Activated effector memory CD4-positive, alpha-beta T cell treated with Interleukin-2 at 50 U/mL for 16 hours (primary cell): ENCODE measurements around the gene MAPK4.

Experiments used
- DNase-seq: peaks from one replicate; pipeline ENCODE4 v3.0.0-alpha.2; 2020

Gene MAPK4

DNA sequence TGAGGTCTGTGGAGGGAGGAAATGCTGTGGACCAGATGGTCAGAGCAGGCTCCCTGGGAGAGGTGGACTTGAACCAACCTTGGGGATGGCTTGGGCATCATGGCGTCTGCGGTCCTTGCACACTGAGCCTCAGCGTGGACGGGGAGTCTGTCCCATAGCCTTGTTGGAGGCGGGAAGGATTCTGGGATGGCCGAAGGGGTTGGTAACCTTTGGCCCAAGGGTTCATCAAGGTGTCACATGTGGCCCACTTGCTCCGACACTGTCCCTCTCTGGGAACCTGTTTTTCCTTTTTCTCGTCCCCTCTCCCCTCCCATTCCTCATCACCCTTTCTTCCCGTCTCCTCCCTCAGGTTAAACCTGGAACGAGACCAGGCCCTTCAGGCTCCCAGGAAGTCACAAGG lies 66.4 kb downstream of the MAPK4 start:
- no peak for DNase-seq

DNA sequence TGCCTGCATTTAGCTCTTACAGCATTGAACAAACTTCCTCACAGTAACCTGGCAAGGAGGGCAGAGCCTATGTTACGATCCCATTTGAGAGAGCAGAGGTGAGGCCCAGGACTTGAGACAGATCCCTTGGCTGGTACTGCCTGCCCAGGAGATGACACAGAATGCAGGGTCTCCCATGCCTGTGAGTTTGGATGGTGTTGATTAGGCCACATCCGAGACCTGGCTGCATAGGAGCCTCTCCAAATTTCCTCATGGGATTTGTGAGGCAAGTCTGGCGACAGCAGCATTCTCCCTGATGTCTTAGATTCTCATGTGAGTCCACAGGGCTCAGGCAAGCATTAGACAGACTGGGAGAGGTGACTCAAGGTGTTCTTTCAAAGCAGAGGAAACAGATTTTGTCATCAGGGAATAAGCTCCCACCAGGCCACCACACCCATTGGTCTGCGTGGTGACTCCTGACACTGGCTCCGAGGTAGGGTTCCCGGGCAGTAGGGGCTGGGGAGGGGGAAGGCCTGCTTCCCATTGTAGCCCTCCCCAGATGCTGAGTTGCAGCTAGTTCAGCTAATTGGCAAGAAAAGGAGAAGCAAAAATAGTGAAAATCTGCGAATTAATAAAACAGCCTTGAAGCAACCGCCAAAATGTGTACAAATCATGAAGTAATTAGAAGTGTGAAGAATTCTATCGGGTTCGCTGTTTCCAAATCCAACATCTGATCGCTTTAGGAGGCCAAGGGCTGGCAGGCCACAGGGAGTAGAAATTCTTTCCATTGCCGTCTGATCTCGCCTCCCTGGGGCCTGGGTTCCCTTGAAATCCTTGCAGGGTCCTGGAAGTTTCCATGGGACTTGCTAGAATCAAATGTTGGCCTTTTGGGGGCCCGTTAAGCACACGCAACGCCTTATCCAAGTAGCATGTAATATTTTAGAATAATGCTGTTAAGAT lies 68.0 kb downstream of the MAPK4 start:
- DNase-seq, result no peak

- no peak for DNase-seq
Observed at GRCh38 chr18:50628533-50628905, 68.6 kb downstream of the MAPK4 start.

DNA sequence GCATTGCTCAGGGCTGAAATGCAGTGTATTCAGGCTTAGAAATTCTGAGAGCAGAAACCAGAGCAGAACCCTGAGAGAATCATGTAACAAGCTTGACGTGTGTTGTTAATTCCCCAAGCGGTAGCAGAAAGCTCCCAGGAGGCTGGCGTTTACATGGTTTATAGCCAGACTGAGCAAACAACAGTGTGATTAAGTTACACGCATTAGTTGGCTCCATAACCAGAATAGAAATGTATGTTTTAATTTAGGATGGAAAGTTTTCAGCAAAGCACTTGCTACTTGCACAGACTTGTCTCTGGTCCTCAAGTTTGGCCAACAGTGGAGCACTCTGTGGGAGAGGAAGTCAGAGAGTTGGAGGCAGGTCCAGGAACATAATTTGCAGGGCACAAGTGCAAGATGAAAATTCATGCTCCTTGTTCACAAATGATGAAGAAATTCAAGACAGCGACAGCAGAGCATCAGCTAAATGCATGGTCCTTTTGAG lies 69.3 kb downstream of the MAPK4 start:
- DNase-seq, result no peak

DNA sequence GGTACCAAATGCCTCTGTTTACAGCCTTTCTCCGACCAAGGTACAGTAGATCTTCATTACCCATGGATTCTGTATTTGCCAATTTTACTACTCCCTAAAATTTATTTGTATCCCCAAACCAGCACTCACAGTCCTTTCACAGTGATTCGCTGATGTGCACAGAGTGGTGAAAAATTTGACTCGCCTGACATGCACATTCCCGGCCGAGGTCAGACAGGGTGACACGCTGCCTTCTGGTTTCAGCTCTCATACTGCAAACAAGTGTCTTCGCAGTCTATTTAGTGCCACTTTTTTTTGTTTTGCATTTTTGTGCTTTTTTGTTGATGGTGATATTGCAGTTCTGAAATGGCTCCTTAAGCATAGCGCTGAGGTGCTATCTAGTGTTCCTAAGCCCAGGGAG lies 71.0 kb downstream of the MAPK4 start:
- DNase-seq, result no peak

DNA sequence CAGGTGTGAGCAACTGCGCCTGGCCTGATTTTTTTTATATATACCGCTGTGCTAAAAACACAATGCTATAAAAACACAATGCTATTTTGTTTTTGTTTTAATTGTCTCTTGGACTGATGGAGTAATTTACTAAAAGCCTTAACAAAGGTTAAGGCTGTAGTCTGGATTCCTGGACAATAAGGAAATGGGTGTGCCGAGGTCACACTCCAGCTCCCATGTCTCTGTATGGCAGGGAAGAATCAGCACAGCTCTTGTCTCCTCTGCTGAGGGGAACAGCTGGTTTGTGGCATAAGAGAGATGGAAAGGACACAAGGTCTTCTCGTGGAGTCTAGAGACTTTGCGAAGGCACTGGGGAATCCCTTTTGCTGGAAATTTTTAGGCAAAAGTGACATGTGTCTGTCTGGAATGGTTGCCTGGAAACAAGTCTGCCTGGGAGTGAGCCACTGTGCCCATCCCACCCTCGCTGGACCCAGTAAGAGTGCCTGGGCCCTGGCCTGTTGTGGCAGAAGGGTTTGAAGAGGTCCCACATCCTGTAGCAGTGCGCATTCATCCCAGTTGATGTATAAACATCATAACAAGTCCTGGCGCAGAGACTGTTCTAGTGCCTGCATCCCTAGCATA lies 73.1 kb downstream of the MAPK4 start:
- no peak for DNase-seq

DNA sequence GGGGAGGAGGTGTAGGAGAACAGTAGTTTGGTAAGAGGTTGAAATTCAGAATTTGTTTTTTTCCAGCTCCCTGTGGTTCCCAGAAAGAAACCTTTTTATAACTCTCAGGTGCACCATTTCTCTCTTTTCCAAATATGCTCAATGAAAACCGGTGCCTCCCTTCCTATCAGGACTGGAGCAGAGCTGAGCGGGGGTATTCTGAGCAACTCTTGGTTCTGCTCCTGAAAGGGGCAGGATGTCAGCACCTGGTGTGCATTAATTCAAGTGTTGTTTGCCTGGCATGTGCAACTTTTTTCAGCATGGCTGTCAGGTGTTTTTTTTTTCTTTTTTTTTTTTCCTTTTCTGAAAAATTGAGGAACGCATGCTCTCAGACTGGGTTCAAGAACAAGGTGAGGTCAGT lies 74.1 kb downstream of the MAPK4 start:
- no peak for DNase-seq

DNA sequence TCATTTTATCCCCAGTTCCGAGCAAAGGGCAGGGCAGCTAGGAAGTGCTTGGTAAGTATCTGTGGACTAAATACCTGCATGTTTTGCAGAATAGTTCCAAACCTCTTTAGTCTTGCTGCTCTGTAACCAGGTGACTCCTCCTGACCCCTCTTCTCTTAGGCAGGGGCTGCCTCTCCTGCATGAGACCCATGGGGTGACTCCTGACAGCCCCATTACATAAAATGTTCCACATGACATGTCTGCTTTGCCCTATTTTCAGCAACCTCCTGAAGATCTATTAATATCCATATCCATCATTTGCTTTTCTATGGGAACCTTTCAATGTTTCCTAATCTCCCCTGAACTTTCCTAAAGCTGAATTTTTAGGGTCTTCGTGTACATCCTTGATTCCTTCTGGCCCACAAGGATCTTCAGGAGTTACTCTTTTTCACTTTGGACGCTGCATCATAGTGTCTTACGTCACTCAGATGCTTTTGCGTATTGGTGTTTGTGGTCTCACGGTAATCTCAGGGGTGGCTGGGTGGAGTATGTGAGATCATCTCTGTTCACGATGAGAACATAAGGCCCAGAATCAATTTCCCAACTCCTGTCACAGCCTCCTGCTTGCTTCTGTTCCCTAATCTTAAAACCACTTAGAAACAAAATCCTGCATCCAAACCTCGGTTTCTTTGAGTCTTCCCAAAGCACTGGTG lies 76.6 kb downstream of the MAPK4 start:
- DNase-seq, result no peak

GRCh38 chr18:50638016-50638883 lies 78.4 kb downstream of the MAPK4 start:
- no peak for DNase-seq

DNA sequence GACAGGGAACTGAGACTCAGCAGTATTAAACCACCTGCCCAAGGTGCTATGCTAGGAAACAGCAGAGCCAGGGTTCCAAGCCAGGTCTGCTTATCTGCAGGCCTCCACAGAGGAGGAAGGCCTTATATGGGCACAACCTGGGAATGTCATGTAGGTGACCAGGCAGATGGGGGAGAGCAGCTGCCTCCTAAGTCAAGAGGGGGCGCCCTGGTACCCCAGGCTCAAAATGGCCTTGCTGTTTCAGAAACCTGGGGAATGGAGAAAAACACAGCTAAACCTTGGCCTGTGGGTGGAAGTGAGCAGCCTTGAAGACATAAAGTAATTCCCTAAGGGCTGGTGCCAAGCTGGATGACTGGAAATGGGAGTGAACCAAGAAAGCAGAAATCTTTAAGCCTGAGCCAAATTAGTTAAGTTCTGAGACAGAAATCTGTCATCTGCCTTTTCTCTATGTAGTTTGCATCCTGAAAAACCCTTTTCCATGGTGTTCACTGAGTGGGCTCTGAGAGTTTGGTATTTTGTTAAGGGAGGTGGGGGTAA lies 79.1 kb downstream of the MAPK4 start:
- no peak for DNase-seq

DNA sequence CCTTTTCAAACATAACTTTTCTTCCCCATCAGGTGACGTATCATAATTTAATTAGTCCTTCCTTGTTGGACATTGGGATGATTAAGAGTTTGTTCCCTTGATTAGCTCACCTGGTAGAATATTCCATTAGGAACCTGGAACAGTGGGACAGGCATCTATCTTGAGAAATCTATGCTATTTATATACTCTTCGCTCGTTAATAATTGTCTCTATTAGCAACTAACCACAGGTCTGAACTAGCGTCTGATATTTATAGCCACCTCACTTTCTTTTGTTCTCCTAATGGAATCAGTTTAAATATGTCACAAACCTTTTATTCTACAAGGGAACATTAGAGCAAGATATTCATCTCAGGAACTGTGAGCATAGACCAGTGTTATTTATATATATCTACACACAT lies 79.8 kb downstream of the MAPK4 start:
- DNase-seq, result no peak

DNA sequence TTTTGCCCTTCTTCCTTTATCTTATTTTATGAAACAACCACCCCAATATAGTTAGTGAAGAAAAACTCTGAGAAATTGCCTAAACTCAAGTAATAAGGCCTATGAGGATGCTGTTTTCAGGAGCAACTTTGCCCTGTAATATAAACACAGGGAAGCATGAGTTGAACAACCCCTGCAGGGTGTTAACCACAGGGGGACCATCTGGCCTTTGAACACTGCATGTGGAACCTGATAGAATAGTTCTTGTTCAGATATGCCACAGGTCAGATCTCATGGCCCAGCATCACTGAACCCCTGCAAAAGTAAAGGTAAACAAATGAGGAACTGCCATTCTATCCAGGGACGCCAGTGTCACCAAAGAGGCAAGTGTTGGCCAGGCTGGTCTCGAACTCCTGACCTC lies 82.6 kb downstream of the MAPK4 start:
- DNase-seq, result no peak

- no peak for DNase-seq
Observed at GRCh38 chr18:50644146-50644545, 84.3 kb downstream of the MAPK4 start.

GRCh38 chr18:50644807-50645206 lies 84.9 kb downstream of the MAPK4 start:
- DNase-seq, result no peak

DNA sequence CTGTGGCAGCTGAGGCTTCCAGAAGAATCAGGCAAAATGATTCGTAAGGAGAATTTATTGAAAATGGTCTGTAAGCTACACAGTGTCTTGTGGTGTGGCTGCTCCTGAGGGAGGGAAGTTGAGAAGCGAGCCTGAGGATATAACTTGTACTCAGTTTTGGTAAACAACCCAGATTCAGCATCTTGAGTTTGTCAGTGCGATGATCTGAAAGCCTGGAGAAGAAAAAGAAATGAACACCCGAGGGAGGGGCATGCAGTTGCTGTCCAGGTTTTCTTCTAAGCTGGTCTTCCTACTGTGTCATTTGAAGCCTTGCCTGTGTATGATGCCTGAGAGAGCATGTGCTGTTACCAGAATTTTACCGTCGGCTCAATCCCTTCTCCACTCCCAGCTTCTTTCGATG lies 87.3 kb downstream of the MAPK4 start:
- DNase-seq, result no peak

- DNase-seq, result no peak
Observed at GRCh38 chr18:50647792-50648191, 87.9 kb downstream of the MAPK4 start.

DNA sequence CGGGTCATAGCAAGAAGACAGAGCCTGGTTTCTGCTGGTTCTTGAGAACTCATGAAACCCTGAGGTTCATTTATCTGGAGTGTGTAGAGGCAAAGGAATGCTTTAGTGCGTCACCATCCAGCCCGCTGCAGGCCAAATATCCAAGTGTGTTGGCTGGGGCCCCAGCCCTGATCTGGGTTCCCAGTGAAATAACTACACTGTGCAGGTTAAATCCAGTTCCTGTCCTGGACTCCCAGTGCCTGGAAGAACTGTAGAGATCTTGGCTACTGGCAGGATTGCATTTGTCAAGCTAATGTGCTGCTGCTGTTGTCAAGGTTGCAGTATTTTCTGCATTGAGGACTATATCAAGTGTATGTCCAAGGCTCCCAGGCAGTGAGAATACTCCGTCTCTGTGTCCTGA lies 89.9 kb downstream of the MAPK4 start:
- no peak for DNase-seq

DNA sequence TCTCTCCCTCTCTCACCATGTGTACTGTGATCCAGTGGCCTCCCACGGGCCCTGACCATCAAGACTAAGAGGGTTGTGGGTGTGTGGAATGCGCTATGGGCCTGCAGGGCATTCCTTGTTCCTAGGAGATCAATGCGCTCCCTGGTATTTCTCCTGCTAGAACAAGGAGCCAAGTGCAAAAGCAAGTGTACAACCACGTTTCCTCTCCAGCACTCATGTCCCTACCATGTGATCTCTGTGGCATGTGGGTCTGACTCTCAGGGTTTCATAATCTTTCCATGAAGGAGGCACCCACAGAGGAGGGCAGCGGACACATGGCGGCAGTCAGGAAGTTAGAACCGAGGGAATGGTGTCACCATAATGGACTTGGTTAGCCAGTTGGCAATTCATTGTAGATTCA lies 91.4 kb downstream of the MAPK4 start:
- DNase-seq, result no peak

DNA sequence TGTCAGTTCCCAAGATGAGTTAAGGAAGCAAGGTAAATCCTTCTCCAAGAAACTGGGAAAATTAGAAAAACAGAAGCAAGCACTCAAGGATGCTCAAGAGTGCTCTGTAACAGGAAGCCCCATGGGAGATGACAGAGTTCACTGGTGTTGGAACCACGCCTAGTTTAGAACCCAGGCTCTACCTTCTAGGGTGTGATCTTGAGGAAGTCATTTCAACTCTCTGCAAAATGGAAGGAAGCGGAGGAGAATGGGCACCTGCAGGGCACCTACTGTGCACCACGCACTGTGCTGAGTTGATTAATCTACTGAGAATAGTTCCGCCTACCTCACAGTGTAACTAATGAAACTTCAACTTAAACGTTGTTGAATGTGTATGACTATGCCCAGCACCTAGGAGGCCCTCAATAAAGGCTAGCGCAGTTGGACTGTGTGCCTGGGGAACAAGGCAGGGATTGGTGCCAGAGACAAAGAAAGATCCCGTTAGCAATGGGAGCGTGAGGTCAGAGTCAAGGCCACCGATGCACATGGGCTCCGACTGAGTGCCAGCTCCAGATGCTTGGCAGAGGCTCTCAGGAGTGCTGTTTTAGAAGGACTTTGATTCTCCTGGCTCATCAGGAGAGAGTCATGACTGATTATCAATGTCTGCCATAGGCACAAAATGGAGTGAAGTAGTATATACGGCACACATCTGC lies 93.7 kb downstream of the MAPK4 start:
- DNase-seq, result no peak

DNA sequence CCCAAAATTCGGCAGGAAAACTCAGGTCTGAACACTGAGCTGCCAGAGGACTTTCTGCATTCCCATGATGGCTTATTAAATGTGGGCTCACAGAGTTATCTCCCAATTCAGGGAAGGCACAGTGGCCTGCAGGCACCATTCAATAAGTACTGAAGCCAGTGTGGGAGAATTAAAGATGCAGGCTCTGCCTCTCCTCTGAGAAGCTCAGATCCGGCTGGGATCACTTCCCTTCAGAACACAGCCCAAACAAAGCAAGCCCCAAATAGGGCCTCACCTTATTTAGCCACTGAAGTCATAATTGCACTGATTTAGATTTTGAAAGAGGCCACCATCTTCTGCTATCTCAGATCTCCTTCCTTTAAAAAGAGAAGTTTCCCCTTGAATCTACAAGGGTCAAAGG lies 94.3 kb downstream of the MAPK4 start:
- no peak for DNase-seq

DNA sequence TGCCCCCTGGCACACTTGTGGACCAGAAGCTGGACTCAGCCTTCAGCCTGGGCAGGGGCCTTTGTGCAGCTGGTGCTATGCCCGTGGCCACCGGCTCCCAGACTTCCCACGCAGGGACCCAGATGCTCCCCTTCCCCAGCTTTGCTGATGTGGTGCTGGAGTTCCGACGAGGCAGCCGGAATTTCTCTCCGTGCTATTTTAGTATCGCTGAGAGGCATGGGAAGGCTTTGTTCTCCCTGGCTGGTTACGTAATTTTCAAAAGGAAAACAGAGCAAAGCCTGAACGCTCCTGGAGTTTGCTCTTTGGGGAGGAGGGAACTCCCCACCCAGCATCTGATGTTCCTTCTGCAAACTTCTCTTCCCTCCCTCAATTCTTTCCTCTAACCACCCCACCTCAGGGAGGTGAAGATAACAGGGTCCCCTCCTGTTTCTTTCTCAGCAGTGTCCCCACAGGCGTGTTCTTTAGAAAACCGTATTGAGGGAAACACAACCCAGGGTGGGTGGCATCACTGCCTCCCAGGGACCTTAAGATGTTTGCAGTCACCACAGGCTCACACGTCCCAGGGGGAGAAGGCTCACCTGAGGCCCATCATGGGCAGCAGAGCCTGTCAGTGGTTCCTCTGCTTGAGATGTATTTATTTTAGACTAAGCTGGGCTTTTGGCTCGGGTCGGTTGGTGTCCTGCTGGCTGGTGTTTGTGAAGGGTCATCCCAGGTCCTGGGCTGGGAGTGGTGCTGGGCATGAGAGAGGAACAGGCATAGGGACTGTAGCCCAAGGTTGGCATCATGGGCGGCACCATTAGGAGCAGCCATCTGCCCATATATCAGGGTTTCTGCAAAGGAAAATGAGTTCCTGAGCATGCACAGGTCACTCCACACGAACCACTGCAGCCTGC lies 95.0 kb downstream of the MAPK4 start:
- DNase-seq, result no peak
